IPS DF 4.7 (cell line): ENCODE results near the gene TBX1.

ENCODE experiments used
- DNase-seq: peaks from one replicate; pipeline ENCODE4 v3.0.0-alpha.2; 2013; ENCODE audit warnings: low spot score; ENCODE audit errors: extremely low read depth

The TBX1 gene

DNA sequence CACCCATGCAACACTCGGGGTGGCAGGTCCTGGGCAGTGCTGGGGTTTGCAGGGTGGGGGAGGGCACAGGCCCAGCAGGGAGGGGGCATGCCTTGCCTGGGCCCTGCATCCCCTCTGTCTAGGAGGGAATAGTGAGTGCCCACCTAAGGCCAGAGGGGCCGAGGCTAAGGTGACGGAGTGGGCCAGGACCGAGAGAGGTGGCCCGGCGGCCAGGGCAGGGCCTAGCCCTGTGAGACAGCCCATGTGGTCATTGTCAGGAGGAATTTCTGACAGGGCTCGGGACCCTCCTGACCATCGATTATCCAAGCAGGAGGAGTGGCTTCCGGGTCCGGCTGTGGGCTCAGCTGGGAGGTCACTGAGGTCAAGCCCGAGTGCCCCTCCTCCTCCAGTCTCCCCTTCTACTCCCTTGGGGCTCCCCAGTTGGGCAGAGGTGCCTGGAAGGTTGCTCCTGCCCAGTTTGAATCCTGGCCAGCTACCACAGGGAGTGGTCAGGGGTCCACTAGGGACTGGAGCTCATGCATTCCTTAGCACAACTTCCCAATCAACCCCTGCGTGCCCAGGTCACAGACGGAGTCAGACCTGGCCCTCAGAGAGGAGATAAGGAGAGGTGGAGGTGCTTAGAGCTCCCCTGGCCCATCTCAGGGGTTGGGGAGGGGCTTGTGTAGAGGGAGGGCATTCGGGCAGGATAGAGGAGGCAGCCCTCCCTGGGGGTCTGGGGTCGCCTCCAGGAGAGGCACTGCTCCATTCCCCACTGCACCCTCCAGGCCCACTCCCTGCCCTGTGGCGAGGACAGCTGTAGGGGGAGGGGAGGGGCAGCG lies 22.5 kb upstream of the TBX1 start:
- no peak for DNase-seq

DNA sequence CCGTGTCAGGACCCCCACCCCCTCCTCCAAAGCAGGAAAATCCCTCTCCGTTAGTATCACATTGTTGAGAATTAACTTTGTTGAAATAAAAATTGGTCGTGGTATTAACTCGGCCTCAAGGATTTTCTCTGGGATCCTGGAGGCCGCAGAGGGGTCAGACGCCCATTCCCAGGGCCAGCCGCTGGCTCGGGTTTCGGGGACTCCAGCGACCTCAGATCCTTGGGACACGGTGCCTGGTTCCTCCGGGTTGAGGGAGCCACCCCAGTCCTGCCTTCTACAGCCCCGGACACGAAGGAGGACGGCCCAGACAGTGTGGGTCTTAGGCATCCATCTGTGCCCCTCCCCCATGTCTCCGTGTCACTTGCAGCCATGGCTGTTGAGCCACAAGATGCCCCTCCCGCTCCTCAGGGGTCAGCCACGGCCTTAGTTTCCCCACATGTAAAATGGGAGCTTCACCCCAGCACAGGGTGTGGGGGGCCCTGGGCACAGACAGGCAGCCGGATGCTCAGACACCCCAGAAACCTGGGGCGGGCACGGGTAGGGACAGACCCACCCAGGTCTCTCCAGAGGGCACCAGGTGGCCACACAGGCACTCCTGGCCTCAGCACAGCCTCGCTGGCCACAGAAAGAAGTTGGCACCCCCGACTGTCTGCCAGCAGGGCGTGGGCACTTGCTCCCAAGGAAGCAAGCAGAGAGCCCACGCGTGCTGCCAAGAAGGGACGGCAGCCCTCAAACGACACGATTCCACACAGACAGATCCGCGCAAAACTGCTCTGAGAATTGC lies 21.7 kb upstream of the TBX1 start:
- DNase-seq: no peak

DNA sequence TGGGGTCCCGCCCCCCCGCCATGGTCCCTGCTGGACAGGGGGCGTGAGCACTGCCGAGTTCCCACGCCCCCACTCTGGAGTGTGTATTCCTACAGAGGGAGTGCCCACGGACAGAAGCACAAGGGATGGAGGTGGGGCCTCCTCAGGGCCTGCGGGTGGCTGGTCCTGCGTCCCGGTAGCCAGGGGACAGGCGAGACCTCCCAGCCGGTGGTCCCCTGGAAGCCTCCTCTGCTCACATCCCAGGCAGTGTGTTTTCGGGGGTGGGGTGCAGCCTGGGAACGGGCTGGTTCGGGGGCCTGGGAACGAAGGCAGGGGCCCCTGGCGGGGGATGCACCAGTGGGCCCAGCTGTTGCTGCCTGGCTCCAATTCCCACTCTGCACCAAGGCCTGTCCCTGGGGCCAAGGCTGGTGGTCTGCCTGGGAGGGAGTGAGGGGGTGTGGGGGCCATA lies 21.1 kb upstream of the TBX1 start:
- no peak for DNase-seq

DNA sequence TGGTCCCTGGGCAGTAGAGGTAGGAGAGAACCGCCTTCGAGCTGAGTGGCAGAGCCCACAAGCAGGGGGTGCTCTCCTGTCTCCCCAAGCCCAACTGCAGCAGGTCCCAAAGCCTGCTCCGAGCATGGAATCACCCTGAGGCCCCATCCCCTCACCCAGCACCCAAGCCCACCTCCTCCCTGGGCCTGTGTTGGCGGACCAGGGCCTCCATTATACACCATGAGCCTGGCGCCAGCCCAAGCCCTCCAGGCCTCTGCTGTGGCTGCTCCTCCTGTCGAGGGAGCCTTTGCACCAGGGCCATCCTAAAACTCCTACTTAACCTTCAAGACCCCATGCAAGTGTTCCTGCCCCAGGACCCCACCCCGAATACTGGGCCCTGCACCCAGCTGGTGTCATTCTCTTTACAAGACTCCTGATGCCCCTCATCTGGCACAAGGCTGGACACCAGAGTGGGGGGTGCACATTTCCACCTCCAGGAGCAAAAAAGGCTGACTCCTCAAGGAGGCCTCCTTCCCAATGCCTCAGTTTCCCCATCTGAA lies 20.6 kb upstream of the TBX1 start:
- no peak for DNase-seq

DNA sequence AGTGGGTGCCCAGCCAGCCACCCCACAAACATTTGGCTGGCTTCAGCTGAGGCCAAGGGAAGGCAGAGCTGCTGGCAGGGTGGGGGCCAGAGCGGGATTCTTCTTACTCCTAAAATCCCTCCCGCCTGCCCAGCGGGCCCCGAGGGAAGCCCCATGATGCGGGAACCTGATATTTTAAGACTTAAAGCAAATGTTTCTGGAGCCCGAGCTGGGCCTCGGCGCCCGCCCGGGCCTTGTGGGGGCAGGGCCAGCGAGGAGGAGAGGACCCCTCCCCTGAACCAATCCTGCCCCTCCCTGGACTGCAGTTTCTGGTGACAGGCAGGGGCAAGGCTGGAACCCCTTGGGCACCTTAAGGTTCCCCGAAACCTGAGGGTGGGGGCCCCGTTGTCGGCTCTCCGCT lies 20.0 kb upstream of the TBX1 start:
- DNase-seq: no peak

GRCh38 chr22:19741053-19741452 lies 19.5 kb upstream of the TBX1 start:
- DNase-seq: no peak

DNA sequence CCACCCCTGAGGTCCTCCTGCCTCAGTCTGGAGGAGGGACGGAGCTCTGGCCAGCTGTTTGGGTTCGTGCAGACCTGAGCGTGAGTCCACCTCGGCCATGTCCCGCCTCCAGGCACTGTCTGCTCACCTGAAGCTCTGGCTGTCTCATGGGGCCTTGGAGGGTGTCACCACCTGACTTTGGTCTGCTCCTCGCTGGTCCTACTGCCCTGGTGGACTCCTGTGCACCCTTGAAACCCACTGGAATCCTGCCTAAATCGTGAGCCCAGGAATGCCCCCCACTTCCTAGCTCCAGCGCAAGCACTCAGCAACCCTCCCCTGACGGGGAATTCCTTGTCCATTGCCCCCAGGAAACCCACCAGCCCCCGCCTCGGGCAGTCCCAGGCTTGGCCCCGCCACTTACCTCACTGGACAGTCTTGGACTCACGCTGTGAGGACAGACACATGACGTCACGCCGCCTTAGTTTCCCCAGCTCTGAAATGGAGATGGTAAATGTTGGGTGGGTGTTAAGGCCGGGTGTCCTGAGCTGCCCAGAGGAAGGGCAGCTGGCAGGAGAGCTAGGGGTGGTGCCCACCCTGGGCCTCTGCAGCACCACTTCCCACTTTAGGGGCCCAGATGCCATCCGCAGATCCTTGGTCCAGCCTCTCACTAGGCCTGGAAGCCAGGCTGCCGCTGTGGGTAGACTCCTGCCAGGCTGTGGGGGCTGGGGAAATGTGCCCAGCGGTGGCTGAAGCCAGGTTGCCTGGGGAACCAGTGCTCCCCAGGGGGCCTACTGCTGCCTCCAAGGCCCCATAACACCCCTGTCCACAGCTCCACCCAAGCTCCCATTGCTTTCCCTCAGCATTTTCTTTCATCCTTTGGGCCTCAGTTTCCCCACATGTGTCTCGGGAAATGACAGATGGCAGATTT lies 18.2 kb upstream of the TBX1 start:
- no peak for DNase-seq

GRCh38 chr22:19743081-19743480 lies 17.5 kb upstream of the TBX1 start:
- no peak for DNase-seq

- no peak for DNase-seq
These were observed 16.9 kb upstream of the TBX1 start for GRCh38 chr22:19743651-19744050.

DNA sequence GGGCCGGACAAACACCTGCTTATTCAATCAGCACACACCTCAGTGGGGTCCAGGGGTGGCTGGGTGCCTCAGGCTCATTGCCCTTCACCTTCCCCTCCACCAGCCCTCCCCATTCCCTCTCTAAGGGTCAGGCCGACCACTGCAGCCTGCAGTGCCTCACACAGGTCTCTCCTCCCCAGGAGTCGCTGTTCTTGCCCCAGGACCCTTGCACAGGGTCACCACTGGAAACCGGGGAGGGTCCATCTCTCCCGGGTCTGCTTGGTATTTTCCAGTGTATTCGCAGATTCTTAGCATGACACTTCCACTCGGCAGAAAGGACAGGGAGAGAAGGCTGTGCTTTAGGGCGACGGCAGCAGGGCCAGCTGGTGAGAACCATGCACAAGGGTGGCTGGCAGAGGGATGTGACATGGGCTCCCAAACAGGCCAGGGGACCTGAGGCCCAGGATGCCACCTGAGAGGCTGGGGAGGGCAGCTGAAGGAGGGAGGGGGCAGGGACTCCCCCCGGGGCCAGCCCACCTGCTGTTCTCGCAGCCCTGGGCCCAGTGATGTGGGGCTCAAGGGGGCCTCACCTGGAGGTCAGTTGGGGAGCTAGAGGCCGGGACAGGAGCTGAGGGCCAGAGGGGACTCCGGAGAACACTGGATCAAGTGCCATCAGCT lies 16.1 kb upstream of the TBX1 start:
- DNase-seq: no peak

DNA sequence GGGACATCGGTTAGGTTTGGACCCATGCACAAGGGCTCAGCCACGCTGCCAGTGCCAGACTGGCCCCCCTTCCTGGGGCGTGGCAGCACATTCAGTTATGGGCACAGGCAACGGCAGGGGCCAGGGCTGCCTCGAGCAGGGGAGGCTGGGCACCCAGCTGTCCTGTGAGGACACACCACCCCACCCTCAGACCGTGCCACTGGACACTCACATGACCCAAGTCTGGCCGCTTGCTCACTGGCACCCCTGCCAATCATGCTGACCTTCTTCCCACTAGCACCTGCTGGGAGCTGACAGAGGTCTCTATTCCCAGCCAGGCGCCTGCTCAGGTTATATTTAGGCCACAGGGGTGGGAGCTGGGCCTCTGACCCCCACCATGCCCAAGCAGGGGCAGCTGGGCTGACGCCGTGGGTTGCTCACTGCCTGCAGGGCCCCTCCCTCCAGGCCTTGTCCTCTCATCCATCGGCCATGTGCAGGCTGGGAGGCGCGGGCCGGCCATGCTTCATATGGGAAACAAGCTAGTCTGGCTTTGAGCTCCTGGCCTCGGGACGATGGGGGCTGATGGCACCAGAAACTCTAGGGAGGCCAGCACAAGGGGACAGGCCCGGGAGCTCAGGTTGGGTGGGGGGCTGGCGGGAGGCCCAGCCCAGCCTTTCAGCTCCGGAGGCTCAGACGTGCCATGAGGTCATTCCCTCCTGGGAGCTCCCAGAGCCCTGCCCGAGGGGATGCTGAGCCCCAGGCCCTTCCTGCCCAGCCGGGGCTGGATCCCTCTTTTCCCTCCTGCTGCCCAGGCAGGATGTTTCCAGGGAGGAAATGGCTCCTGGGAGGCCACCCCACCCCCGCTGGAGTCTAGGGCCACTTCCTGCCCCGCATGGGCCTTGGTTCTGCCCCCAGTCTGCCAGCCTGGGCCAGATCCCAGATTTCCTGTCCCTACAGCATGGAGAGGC lies 15.2 kb upstream of the TBX1 start:
- DNase-seq: no peak

GRCh38 chr22:19746726-19747125 lies 13.9 kb upstream of the TBX1 start:
- no peak for DNase-seq

DNA sequence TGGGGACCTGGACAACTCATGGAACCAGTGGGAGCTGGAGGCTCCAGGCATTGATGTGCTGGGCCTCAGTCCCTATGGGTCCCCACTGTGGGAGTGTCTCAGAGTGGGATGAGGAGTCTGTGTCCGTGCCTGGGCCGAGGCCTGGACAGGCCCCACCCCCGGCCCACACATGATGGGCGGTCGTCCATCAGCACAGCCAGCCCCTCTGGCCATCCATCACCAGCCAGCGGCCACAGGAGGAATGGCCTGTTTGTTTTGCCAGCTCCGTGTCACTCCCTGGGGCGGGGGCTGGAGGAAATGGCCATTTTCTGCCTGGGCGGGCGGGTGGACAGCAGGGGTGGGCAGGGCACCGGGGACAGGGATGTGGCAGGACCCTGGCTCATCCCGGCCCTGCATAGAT lies 13.0 kb upstream of the TBX1 start:
- DNase-seq: no peak

GRCh38 chr22:19748139-19748538 lies 12.4 kb upstream of the TBX1 start:
- no peak for DNase-seq

DNA sequence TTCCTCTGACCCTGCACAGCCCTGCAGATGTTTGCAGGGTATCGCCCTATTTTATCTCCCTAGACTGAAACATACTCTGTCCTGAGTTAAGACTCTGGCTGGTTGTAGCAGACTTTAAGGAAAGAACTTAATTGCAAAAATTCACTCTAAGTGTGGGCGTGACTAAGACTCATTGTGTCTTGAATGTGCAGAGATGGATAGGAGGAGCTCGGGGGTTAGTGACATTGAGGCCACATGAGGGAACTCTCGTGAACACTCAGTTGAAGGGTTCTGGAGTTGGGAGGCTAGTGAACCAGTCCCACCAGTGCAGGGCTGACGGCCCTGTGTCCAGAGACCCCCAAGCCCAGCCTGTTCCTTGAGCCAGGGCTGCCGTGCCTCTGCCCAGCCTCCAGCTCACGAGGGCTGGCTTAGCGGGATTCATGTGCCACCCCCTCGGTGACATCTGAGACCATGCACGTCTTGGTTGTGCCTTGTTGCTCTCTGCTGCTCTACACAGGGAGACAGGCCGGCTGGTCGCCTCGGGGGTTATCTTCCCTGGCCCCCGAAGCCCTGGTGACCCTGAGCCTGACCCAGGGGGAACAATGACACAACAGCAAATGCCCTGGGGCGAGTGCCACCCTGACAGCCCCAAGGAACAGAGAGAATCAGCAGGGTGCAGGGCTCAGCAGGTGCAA lies 11.4 kb upstream of the TBX1 start:
- DNase-seq: no peak

- DNase-seq: no peak
These were observed 10.7 kb upstream of the TBX1 start for GRCh38 chr22:19749876-19750275.

DNA sequence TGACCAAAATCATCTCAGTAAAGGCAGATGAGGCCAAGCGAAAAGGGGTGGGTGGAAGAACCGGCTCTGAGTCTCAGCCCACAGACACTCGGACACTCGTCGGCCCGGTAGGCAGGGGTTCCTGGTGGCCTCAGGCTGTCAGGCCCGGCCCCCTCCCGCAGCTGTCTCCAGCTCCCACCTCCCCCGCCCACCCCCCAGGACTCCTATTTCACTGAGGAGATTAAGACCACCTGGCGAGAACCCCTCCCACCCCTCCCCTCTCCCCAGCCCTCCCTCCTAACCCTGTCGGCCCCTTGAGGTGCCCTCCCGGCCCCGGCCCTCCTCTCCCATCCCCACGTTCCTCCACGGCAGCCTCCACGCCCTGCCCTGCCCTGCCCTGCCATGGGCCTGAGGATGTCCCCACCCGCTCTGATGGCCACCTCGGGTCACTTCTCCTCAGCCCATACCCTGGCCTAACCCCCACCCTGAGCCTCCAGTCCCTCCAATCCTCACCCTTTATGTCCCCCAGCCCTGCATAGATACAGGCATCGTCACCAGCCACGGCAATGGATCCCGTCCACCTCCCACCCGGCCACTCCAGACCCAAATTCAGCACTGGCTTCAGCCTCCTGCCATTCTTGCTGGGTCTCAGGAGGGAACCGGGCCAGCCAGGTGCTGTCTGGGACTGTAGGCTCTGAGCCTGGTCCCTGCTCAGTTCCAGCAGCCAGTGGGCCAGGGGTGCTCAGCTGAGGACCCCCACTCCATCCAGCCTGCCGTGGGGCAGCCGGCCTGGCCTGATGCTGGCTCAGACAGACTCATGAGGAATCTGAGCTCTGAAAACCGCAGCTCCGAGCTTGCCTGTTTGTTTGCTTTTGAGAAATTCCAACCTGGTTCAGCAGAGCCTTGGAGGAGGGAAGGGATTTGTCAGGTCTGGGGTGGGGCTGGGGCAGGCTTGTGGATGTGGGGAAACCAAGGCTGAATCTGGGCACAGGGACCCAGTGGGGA lies 9.8 kb upstream of the TBX1 start:
- no peak for DNase-seq
